Stimulated activated CD4-positive, alpha-beta T cell treated with anti-CD3 and anti-CD28 coated beads, Interleukin-1b, Interleukin-23, amount 100 ng/mL, for 1 hour (primary cell): ENCODE measurements around the gene SCMH1.
"Not testable (repeated sequence)": the region's sequence is repeated elsewhere in the genome, so short reads cannot be mapped to it uniquely, and the experiment has no call there.

ENCODE experiments used
- DNase-seq, 2 donors: peaks; one replicate each; pipeline ENCODE4 v3.0.0-alpha.2; 2020; ENCODE audit warnings: low read depth in 2 of 2

Gene SCMH1

DNA sequence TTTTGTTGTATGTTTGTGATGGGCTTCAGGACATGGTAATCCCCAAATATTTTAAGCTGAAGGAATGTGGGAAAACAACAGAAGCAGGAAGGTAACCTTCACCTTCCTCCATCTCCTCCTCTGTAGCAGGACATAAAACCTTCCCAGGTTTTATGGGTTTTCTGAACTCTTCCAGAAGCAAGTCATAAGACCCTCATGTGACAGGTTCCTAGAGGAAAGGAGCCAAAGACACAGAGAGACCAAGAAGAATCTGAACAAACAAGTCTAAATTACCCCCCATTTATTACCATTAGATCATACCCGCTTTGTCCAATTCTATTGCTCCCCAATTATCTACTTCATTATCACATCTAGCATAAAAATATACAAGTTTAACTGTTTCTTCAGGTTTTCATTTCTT is 28.8 kb downstream of the SCMH1 start:
- DNase-seq = no peak

DNA sequence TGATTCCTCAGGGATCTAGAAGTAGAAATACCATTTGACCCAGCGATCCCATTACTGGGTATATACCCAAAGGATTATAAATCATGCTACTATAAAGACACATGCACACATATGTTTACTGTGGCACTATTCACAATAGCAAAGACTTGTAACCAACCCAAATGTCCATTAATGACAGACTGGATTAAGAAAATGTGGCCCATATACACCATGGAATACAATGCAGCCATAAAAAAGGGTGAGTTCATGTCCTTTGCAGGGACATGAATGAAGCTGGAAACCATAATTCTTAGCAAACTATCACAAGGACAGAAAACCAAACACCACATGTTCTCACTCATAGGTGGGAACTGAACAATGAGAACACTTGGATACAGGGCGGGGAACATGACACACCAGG is 30.5 kb downstream of the SCMH1 start:
- not testable (repeated sequence) for DNase-seq

DNA sequence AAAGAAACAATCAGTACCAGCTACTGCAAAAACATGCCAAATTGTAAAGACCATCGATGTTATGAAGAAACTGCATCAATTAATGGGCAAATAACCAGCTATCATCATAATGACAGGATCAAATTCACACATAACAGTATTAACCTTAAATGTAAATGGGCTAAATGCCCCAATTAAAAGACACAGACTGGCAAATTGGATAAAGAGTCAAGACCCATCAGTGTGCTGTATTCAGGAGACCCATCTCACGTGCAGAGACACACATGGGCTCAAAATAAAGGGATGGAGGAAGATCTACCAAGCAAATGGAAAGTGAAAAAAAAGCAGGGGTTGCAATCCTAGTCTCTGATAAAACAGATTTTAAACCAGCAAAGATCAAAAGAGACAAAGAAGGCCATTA is 35.1 kb downstream of the SCMH1 start:
- DNase-seq = not testable (repeated sequence)

DNA sequence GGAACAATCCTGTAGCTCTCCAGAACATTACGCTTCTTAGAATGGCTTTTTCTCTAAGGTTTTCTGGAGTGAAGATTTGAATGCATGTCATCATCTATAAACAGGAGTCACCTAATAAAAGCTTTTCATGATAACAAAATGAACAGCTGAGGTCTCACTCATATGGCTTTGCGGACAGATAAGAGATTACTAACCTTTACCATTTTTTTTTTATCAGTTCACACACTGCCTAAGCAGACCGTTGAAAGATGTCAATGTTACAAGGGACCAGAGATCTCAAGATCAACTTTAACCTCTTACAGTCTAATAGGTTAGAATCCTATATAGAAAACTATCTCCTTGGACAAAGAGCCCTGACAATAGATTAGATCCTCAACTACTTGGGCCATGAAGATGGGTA is 41.4 kb downstream of the SCMH1 start:
- no peak for DNase-seq

DNA sequence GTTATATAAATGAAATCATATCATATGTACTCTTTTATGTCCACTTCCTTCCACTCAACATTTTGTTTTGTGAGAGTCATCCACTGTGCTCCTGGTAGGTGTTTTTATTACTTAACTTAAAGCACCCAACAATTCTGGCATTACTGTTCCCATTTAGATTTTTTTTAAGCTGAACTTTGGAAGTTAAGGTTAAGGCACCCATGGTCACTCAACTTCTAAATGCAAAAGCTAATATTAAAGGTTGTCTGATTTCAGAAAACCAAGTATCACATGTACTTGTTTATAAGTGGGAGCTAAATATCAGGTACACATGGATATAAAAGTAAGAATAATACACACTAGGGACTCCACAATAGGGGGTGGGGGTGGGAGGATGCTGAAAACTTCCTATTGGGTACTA is 42.7 kb downstream of the SCMH1 start:
- DNase-seq = no peak

DNA sequence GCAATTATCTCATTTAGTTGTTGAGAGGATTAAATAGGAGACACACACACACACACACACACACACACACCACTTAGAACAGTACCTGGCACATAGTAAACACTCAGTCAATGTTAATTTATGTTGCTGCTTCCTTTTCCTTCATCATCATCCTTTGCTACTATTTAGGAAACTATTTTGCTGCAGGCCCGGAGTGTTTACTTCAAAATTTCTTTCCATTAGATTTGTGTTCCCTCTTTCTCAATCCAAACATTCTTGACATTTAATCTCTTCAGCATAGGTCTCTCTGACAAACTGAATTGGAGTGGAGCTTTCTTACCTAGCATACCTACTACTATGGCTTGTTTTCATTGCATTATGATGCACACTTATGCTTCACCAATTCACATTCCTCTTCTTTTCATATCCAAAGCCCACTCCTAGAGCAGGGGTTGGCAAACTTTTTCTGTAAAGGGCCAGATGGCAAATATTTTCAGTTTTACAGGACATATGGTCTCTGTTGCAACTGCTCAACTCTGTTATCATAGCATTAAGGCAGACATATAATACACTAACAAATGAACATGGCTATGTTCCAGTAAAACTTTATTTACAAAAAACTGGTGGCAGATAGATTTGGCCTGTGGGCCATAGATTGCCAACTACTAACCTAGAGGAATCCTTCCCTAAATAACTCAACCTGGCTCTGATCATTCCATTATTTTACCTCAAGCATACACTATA is 49.5 kb downstream of the SCMH1 start:
- no peak for DNase-seq

DNA sequence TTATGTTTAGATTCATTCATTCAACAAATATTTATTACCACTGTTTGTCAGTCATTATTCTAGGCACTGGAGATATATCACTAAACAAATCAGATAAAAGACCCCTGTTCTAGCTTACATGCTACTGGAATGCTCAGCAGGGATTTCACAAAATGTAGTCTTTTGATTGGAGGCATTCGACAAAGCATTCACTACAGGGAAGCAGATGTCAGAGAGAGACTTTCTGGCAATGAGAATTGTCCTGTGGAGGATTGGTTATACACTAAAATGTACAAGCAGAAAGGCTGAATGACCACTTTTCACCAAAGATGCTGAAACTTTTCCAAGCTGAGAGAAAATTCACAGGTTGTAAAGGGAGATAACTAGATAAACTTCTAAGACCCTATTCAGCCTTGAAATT is 57.7 kb downstream of the SCMH1 start:
- no peak for DNase-seq

DNA sequence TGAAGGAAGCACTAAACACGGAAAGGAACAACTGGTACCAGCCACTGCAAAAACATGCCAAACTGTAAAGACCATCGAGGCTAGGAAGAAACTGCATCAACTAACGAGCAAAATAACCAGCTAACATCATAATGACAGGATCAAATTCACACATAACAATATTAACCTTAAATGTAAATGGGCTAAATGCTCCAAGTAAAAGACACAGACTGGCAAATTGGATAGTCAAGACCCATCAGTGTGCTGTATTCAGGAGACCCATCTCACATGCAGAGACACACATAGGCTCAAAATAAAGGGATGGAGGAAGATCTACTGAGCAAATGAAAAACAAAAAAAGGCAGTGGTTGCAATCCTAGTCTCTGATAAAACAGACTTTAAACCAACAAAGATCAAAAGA is 63.9 kb downstream of the SCMH1 start:
- DNase-seq = not testable (repeated sequence)

DNA sequence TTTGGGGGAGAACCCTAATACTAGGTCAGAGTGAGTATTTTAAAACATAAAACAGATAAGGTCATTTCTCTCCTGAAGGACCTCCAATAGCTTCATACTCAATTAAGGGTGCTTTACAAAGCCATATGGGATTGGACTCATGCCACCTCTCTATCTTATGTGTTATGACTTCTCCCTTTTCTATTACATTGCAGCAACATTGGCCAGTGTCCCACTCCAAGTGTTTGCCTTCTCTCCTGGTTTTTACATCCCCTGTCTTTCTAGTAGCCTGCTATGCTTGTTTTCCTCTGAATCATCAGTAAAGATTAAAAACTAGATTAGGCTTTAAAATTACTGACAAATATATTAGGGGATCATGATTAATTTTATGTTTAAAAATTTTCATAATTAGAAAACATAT is 66.6 kb downstream of the SCMH1 start:
- DNase-seq = no peak

DNA sequence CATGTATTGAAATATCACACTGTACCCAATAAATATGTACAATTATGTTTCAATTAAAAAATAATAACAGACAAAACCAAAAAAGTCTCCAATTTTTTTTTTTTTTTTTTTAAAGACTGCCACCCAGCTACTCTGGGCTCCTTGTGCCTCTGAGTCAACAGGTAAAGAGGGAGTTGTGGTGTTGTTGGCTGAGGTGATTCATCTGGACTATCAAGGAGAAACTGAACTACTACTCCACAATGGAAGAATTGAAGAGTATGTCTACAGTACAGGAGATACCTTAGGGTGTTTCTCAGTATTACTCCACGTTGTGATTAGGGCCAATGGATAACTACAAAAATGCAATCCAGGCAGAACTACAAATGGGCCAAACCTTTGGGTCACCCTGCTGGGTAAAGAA is 67.9 kb downstream of the SCMH1 start:
- DNase-seq = no peak

DNA sequence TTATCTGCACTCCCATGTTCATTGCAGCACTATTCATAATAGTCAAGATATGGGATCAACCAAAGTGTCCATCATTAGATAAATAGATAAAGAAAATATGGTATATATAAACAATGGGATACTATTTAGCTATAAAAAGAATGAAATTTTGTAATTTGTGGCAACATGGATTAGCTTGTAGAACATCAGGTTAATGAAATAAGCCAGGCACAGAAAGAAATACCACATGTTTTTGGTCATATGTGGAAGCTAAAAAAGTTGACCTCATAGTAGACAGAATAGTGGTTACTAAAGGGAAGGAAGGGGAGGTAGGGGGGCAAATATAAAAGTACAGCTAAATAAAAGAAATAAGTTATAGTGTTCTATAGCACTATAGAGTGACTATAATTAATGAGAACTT is 68.5 kb downstream of the SCMH1 start:
- DNase-seq = no peak

DNA sequence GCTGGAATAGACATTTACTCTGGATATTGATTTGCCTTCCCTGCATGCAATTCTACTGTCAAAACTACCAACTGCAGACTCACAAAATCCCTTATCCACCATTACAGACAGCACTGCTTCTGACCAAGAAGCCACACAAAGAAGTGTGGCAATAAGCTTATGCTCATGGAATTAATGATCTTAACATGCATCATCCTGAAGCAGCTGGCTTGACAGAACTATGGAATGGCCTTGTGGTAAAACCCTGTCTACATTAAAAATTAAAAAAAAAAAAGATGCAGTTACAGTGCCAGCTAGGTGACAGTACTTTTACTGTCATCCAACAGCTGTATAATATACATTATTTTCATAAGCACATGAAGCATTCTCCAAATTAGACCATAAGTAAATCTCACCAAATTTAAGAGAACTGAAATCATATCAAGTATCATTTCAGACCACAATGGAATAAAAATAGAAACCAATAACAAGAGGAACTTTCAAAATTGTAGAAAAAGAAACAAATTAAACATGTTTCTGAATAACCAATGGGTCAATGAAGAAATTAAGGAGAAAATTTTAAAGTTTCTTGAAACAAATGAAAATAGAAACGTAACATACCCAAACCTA is 70.7 kb downstream of the SCMH1 start:
- no peak for DNase-seq

DNA sequence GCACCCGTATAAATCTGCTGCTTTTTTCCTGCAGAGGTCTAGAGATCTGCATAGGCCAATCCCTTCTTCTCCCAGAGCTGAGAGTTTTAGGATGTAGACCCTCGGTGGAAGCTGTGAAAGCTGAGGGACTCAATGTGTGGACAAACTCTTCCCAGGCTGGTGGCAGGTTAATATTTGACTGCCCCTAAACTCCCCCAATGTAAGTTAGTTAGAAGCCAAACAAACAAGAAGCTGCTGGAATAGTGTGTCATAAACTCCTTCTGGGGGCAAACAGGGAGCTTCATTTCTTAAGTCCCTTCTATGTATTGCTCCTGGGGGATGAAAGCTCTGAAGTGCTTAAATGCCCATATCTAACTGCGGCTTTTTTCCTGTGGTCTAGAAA is 72.3 kb downstream of the SCMH1 start:
- DNase-seq = no peak

DNA sequence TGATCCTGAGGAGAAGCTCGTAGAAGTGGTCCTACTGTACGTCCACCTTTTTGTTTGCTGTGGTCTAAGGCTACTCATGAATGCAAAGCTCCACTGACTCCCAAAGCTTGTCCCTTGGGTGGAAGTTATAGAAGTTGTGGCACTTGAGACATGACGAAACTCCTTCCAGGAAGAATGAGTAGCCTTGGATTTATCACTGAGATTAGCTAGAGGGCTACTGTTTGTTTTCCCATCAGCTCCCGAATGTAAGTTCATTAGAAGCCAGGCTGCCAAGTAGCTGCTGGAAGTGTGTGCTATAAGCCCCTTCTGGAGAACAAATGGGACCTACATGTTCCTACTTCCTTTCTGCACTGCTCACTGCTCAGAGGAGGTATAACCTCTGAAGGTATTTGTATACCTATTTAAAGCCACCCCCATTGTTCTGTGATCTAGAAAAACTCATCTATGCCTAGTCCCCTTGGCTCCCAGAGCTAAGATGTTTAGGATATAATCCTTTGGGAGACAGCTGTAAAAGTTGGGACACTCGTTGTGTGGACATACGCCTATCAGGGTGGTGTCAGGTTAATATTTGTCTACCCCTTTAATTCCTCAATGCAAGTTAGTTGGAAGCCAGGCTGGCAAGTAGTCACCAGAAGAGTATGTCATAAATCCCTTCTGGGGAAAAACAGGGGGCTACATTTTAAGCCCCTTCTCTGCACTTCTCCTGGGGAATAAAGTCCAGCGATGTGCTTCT is 72.9 kb downstream of the SCMH1 start:
- no peak for DNase-seq

DNA sequence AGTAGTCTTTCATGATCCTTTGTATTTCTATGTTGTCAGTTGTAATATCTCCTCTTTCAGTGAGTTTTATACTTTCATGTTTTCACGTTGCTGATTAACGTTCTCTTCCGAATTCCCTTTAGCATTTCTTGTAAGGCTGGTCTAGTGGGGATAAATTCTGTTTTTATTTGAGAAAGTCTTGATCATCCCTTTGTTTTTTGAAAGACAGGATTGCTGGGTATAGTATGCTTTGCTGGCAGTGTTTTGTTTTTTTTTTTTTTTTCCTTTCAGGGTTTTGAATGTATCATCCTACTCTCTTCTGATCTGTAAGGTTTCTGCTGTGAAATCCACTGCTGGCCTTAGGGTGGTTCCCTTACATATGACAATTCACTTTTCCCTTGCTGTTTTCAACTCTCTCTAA is 74.4 kb downstream of the SCMH1 start:
- no peak for DNase-seq

DNA sequence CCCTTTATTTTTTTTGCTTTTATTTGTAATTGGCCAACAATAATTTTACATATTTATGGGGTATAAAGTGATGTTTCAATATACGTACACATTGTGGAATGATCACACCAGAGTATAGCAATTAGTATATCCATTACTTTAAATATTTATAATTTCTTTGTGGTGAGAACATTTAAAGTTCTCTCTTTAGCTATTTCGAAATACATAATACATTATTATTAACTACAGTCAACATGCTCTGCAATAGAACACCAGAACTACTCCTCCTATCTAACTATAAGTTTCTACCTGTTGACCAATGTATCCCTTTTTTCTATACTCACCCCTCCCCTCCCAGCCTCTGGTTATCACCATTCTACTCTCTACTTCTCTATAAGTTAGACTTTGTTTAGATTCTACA is 77.4 kb downstream of the SCMH1 start:
- no peak for DNase-seq

DNA sequence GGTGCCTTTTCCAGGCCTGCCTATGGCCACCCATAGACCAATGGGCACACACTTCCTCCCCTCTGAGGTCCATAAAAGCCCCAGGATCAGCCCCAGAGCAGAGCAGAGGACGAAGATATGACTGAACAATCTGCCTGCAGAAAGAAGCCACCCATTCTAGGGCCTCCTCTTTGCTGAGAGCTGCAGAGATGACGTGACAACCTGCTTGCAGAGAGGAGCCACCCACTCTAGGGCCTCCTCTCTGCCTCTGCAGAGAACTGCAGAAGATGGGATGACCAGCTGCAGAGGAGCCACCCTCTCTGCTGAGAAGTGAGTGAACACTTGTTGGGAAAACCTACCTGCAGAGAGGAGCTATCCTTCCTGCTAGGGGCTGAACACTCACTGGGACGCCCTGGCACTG is 79.7 kb downstream of the SCMH1 start:
- DNase-seq = no peak

DNA sequence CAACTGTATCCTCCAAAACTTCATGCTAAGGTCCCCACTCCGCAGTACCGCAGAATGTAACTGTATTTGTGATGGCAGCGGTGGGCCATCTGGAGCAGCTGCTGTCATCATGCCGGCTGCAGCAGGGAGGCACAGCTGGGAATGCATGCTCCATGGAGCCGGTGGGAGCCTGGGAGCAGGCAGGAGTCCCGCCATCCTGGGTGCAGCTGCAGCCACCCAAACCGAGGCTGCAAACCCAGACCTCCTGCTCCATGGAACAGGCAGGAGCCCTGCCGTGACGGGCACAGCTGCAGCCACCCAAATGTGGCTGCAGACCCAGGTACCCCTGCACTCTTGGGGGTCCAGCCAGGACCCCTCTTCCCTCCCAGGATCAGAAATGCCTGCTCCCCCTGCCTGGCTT is 80.3 kb downstream of the SCMH1 start:
- DNase-seq = no peak

DNA sequence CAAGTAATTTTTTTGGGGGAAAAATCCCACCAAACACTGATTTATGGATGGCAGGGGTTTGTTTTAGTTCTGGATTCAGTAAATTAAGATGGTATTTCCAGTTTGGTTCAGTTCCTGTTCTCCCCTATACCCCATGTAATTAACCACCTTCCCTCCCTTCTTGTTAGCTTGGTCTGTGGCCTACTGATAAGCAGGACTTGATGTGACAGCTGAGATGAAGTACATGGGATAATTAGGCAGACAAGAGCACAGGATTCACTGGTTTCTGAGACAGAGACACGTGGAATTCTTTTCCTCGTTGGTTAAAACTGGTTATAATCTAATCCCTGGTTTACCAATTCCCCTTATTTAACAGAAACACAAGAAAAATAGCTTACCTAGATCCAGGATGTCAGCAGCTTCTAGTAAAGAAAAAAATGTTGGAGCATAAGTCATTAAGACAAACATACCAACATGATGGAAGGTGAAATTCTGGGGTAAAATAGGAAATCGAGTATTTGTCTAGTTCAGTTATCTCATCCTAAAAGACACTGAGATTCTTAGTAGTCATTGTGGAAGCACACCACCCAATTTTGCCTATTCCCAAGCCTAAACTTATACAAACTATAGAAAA is 81.5 kb downstream of the SCMH1 start:
- DNase-seq = no peak

DNA sequence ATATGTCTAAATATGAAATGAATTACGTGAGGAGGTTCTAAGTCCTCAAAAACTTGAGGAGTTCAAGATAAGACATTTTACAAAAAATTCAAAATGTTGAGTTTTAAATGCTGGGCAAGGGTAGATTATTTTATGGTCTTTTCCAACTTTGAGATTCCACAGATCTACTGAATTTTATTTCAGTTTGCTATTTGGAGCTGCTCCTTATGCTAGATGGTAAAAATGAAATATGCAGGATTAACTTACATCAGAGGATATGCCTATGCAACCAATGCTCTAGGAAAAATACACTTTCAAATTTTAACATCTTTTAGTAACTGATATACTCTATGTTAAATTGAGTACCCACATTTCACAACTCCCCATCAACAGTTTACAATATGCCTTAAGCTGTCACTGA is 83.1 kb downstream of the SCMH1 start:
- DNase-seq = no peak

DNA sequence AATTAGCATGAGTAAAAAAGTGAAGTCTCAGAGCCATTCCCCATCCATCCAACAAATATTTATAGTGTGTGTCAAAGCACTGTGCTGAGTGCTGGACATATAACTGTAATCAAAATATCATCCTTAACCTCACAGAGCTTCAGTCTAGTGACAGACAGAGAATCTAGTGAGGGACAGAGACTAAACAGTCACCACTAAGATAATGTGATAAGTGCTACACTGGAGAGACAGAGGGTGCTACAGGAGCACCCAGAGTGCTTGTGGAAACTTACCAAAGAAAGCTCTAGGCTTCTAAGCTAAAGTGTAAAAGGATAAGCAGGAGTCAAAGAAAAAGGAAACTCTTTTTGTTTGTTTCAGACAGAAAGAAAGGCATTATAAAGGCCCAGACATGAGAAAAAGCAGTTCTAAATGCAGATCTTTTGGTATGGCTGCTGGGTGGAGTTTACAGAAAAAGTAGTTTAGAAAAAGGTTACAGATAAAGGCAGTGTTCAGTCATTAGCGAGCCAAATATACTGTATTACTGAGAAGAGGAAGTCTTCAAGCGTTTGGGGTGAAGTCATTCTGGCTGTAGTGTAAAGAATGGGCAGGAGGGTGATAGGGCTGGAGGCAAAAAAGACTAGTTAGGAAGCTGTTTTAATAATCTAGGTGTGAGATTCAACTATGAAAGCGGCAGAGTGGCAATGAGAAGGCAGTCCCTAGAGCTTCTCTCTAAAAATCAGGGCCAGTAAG is 83.8 kb downstream of the SCMH1 start:
- DNase-seq = no peak

DNA sequence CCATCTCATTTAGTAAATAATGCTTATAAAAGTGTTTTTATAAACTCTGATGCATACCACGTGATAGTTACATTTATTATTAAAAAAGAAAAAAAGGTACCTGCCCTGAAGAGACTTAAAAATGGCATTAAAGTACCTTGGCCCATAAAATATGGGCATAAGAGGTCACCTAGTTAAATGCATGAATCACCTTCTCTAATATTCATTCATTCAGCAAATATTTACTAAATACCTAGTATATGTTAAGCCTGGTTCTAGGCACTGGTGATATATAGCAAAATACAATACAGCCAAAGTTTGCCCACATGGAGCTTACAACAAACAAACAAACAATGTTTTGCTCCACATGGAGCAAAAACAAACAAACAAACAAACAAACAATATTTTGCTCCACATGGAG is 87.0 kb downstream of the SCMH1 start:
- no peak for DNase-seq
